Femur (tissue), 1 donor: ENCODE results near the gene NAGK.
A peak's percentile ranks its signal among the peaks of the same experiment; 100 is the strongest.
"Not testable (repeated sequence)": the region's sequence is repeated elsewhere in the genome, so short reads cannot be mapped to it uniquely, and the experiment has no call there.

Experiments used
- DNase-seq: peaks from one replicate; pipeline ENCODE4 v3.0.0-alpha.2; 2017

NAGK gene

GRCh38 chr2:71070294-71071093 is 2.0 kb downstream of the NAGK start:
- DNase-seq = no peak

- peak; percentile 46 for DNase-seq
Observed at GRCh38 chr2:71071681-71072398, 3.4 kb downstream of the NAGK start.

GRCh38 chr2:71072492-71072891 is 4.0 kb downstream of the NAGK start:
- no peak for DNase-seq

GRCh38 chr2:71073475-71073874 is 5.0 kb downstream of the NAGK start:
- no peak for DNase-seq

- no peak for DNase-seq
Observed at GRCh38 chr2:71074893-71075395, 6.5 kb downstream of the NAGK start.

GRCh38 chr2:71078624-71079023 is 10.2 kb downstream of the NAGK start:
- DNase-seq = no peak

GRCh38 chr2:71082402-71083252 is 14.2 kb downstream of the NAGK start:
- DNase-seq = no peak

- DNase-seq = not testable (repeated sequence)
Observed at GRCh38 chr2:71083297-71083696, 14.8 kb downstream of the NAGK start.

- not testable (repeated sequence) for DNase-seq
Observed at GRCh38 chr2:71083752-71084312, 15.4 kb downstream of the NAGK start.

- not testable (repeated sequence) for DNase-seq
Observed at GRCh38 chr2:71085325-71086003, 17.0 kb downstream of the NAGK start.

- DNase-seq = not testable (repeated sequence)
Observed at GRCh38 chr2:71089475-71089874, 21.0 kb downstream of the NAGK start.

- DNase-seq = not testable (repeated sequence)
Observed at GRCh38 chr2:71091808-71092207, 23.4 kb downstream of the NAGK start.

- DNase-seq = not testable (repeated sequence)
Observed at GRCh38 chr2:71092491-71093260, 24.2 kb downstream of the NAGK start.

- peak; percentile 53 for DNase-seq
Observed at GRCh38 chr2:71100195-71100964, 31.9 kb downstream of the NAGK start.

GRCh38 chr2:71101656-71102055 is 33.2 kb downstream of the NAGK start:
- DNase-seq = peak; percentile 80

- DNase-seq = no peak
Observed at GRCh38 chr2:71102981-71103681, 34.7 kb downstream of the NAGK start.

- no peak for DNase-seq
Observed at GRCh38 chr2:71103809-71104208, 35.4 kb downstream of the NAGK start.

- not testable (repeated sequence) for DNase-seq
Observed at GRCh38 chr2:71106463-71106862, 38.0 kb downstream of the NAGK start.

- no peak for DNase-seq
Observed at GRCh38 chr2:71108091-71108490, 39.6 kb downstream of the NAGK start.

- DNase-seq = no peak
Observed at GRCh38 chr2:71113843-71114242, 45.4 kb downstream of the NAGK start.
